SH-SY5Y (cell line): Measurements from ENCODE around the gene NRF1.

Experiments used
- GATA2 ChIP-seq: IDR thresholded peaks from 2 replicates; pipeline ENCODE4 v1.6.1; 2011; ENCODE audit warnings: mild to moderate bottlenecking, low read depth, low read length
- GATA3 ChIP-seq: IDR thresholded peaks from 2 replicates; pipeline ENCODE4 v1.6.1; 2011; ENCODE audit warnings: low read depth, mild to moderate bottlenecking, low read length, moderate library complexity

DNA sequence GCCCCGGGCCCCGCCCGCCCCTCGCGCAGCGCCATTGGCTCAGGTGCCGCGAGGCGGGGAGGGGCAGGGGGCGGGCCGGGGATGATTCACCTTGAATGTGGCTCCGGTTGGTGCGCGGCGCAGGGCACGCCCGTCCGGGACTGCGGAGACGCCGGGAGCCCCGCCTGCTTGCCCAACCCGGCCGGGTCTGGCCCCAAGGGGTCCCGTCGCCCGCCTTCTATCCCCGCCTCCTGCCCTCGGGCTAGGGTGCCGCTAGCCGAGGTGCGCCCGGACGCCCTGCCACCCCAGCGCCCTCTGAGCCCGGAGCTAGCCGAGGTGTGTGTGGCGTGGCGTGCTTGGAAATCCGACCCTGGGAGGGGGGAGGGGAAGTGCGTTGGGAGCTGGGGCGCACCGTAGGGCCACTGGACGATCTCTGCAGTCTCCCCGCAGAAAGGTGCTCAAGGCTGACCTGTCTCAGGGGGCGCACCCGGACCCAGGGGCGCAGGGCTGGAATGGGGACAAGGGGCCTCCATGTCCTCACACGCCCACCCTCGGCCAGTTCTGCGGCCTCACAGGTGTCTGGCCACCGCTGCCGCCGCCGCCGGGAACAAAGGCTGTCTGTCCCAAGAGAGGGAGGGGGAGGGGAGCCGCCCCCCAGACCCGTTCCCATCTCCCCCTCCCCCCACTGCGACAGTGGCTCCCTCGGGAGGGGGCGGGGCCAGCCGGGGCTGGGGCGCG lies 168.9 kb downstream of the NRF1 start:
- TF ChIP-seq GATA2, result no peak
- TF ChIP-seq GATA3, result no peak
